SK-N-SH treated with all-trans-retinoic acid at 6 μM for 48 hours (cell line): Measurements from ENCODE around the gene SLC8A3.

Experiments used
- ATAC-seq: fragments of 200-7000 bp; cut with Tn5 transposase; 3 replicates; pipeline ENCODE4 v1.9.1; 2020; ENCODE audit warnings: mild to moderate bottlenecking, moderate library complexity
- ARNTL ChIP-seq: fragments of 450-650 bp; formaldehyde crosslinking; IDR thresholded peaks from 2 replicates; pipeline ENCODE4 v1.5.0; 2020; ENCODE audit warnings: low read depth, mild to moderate bottlenecking, moderate library complexity, borderline replicate concordance
- CREB5 ChIP-seq: fragments of 250-450 bp; sonication (Bioruptor Pico); IDR thresholded peaks from 2 replicates; pipeline ENCODE4 v1.5.1; 2020; ENCODE audit warnings: low read depth, mild to moderate bottlenecking, moderate library complexity
- CSDC2 ChIP-seq: fragments of 250-450 bp; sonication (Bioruptor Pico); IDR thresholded peaks from 2 replicates; pipeline ENCODE4 v1.5.0; 2020; ENCODE audit warnings: mild to moderate bottlenecking, moderate library complexity
- CSRNP3 ChIP-seq: fragments of 250-450 bp; sonication (Bioruptor Pico); IDR thresholded peaks from 2 replicates; pipeline ENCODE4 v1.5.1; 2021; ENCODE audit warnings: mild to moderate bottlenecking, moderate library complexity
- ESRRG ChIP-seq: fragments of 250-450 bp; sonication (Bioruptor Pico); IDR thresholded peaks from 2 replicates; pipeline ENCODE4 v1.6.1; 2021; ENCODE audit warnings: mild to moderate bottlenecking
- GLIS3 ChIP-seq: fragments of 250-450 bp; sonication (Bioruptor Pico); IDR thresholded peaks from 2 replicates; pipeline ENCODE4 v1.5.0; 2020; ENCODE audit warnings: mild to moderate bottlenecking, moderate library complexity
- ISL1 ChIP-seq: fragments of 250-450 bp; sonication (Bioruptor Pico); IDR thresholded peaks from 2 replicates; pipeline ENCODE4 v2.1.2; 2022; ENCODE audit warnings: mild to moderate bottlenecking, moderate library complexity
- OSR1 ChIP-seq: fragments of 250-450 bp; sonication (Bioruptor Pico); IDR thresholded peaks from 2 replicates; pipeline ENCODE4 v1.8.0; 2022; ENCODE audit warnings: moderate library complexity, mild to moderate bottlenecking, inconsistent platforms
- POU6F1 ChIP-seq: fragments of 250-450 bp; sonication (Bioruptor Pico); IDR thresholded peaks from 2 replicates; pipeline ENCODE4 v1.8.0; 2021; ENCODE audit warnings: low read depth, mild to moderate bottlenecking, moderate library complexity, borderline replicate concordance
- PPARA ChIP-seq: fragments of 250-450 bp; sonication (Bioruptor Pico); IDR thresholded peaks from 2 replicates; pipeline ENCODE4 v1.5.0; 2020; ENCODE audit warnings: mild to moderate bottlenecking, borderline replicate concordance
- RARB ChIP-seq: fragments of 250-450 bp; sonication (Bioruptor Pico); IDR thresholded peaks from 2 replicates; pipeline ENCODE4 v1.8.0; 2021; ENCODE audit warnings: mild to moderate bottlenecking, moderate library complexity
- TCF4 ChIP-seq: fragments of 250-450 bp; sonication (Bioruptor Pico); IDR thresholded peaks from 2 replicates; pipeline ENCODE4 v1.8.0; 2021; ENCODE audit warnings: mild to moderate bottlenecking, moderate library complexity, borderline replicate concordance
- TOX ChIP-seq: fragments of 250-450 bp; sonication (Bioruptor Pico); IDR thresholded peaks from 2 replicates; pipeline ENCODE4 v1.8.0; 2021; ENCODE audit warnings: mild to moderate bottlenecking, moderate library complexity, borderline replicate concordance
- TSHZ2 ChIP-seq: fragments of 250-450 bp; sonication (Bioruptor Pico); IDR thresholded peaks from 2 replicates; pipeline ENCODE4 v1.5.0; 2020; ENCODE audit warnings: mild to moderate bottlenecking, moderate library complexity
- ZC3H10 ChIP-seq: fragments of 250-450 bp; sonication (Bioruptor Pico); IDR thresholded peaks from 2 replicates; pipeline ENCODE4 v1.5.1; 2021; ENCODE audit warnings: mild to moderate bottlenecking, moderate library complexity
- ZFP3 ChIP-seq: fragments of 250-450 bp; sonication (Bioruptor Pico); IDR thresholded peaks from 2 replicates; pipeline ENCODE4 v1.5.0; 2020; ENCODE audit warnings: mild to moderate bottlenecking, moderate library complexity
- ZFP30 ChIP-seq: fragments of 450-650 bp; formaldehyde crosslinking; IDR thresholded peaks from 2 replicates; pipeline ENCODE4 v1.5.0; 2022; ENCODE audit warnings: mild to moderate bottlenecking, moderate library complexity
- ZNF565 ChIP-seq: fragments of 450-650 bp; formaldehyde crosslinking; conservative IDR thresholded peaks from 2 replicates; pipeline ENCODE4 v1.5.0; 2020; ENCODE audit warnings: low read depth, mild to moderate bottlenecking, moderate library complexity
- ZNF70 ChIP-seq: fragments of 450-650 bp; formaldehyde crosslinking; IDR thresholded peaks from 2 replicates; pipeline ENCODE4 v1.5.0; 2020; ENCODE audit warnings: mild to moderate bottlenecking, moderate library complexity
- ZNF8 ChIP-seq: fragments of 450-650 bp; formaldehyde crosslinking; IDR thresholded peaks from 2 replicates; pipeline ENCODE4 v1.5.0; 2020; ENCODE audit warnings: mild to moderate bottlenecking, moderate library complexity

Gene SLC8A3

GRCh38 chr14:70043001-70043400 is 145.8 kb downstream of the SLC8A3 start:
- TF ChIP-seq ZNF70 (CRISPR knock-in tag) (no peak), ZNF565 (no peak), PPARA (CRISPR knock-in tag) (no peak), CSDC2 (no peak), CREB5 (CRISPR knock-in tag) (no peak), ZC3H10 (CRISPR knock-in tag) (no peak), RARB (CRISPR knock-in tag) (no peak), POU6F1 (CRISPR knock-in tag) (no peak), TOX (CRISPR knock-in tag) (no peak), TCF4 (CRISPR knock-in tag) (no peak), OSR1 (CRISPR knock-in tag) (no peak), ARNTL (CRISPR knock-in tag) (no peak), TSHZ2 (CRISPR knock-in tag) (no peak), ZFP30 (CRISPR knock-in tag) (no peak), ESRRG (CRISPR knock-in tag) (no peak), ISL1 (CRISPR knock-in tag) (no peak), ZNF8 (CRISPR knock-in tag) (no peak)
- no peak for ATAC-seq

- no peak for TF ChIP-seq OSR1 (CRISPR knock-in tag)
- TF ChIP-seq ESRRG (CRISPR knock-in tag): no peak
- TF ChIP-seq POU6F1 (CRISPR knock-in tag): no peak
- TF ChIP-seq ZC3H10 (CRISPR knock-in tag): no peak
- no peak for TF ChIP-seq ZNF565
- TF ChIP-seq ZFP30 (CRISPR knock-in tag): no peak
- no peak for ATAC-seq
These were observed 152.1 kb downstream of the SLC8A3 start for GRCh38 chr14:70036665-70037064.

- no peak for ATAC-seq
- no peak for TF ChIP-seq GLIS3
- no peak for TF ChIP-seq PPARA (CRISPR knock-in tag)
- TF ChIP-seq ZFP3 (CRISPR knock-in tag): no peak
- TF ChIP-seq OSR1 (CRISPR knock-in tag): no peak
- TF ChIP-seq ZNF8 (CRISPR knock-in tag): no peak
- no peak for TF ChIP-seq ESRRG (CRISPR knock-in tag)
- no peak for TF ChIP-seq TCF4 (CRISPR knock-in tag)
- no peak for TF ChIP-seq ZNF70 (CRISPR knock-in tag)
- TF ChIP-seq RARB (CRISPR knock-in tag): no peak
- no peak for TF ChIP-seq TOX (CRISPR knock-in tag)
These were observed 154.5 kb downstream of the SLC8A3 start for GRCh38 chr14:70034257-70034656.

- no peak for TF ChIP-seq PPARA (CRISPR knock-in tag)
- no peak for TF ChIP-seq OSR1 (CRISPR knock-in tag)
- TF ChIP-seq ZNF8 (CRISPR knock-in tag): no peak
- TF ChIP-seq CSDC2: no peak
- TF ChIP-seq TSHZ2 (CRISPR knock-in tag): no peak
- no peak for TF ChIP-seq ZNF565
- TF ChIP-seq ISL1 (CRISPR knock-in tag): no peak
- TF ChIP-seq ZNF70 (CRISPR knock-in tag): no peak
- no peak for TF ChIP-seq CSRNP3 (CRISPR knock-in tag)
- ATAC-seq: no peak
These were observed 155.2 kb downstream of the SLC8A3 start for GRCh38 chr14:70033561-70033960.
